ENCODE results near the gene NHLH1. TPM values are rescaled to one million over a fixed set of nuclear protein-coding genes. Genes with fewer than 3 reads are reported as not detected.

The NHLH1 gene
- total and polyA plus RNA-seq, 4 experiments from 2014 or later = 0.41 to 0.42 TPM; not detected in 2

- no peak overlapping the region for H3K4me3 ChIP-seq (ENCODE audit: low read length in 2 of 2)
- CTCF ChIA-PET (ENCODE audit: partially characterized antibody) = interaction anchor here (0.6 to 1.4 kb wide), 2 partner anchors 17 to 42 kb away, joined by 3 to 5 read pairs; no protein-coding TSS in a partner anchor
- H3K27me3 ChIP-seq (ENCODE audit: insufficient read depth, low read length) = peaks cover 9% of the 10 kb centered on the region
- POLR2A ChIA-PET (ENCODE audit: partially characterized antibody) = no interaction called here
- Mint-ChIP-seq H3K4me1 (peaks cover 4 to 11% (median 6%) of the 10 kb centered on the region in 4 donors), H3K27me3 (peaks cover 18 to 25% of the 10 kb centered on the region in 2 donors), H3K27ac (no peak overlapping the region), H3K36me3 (no peaks in the 10 kb centered on the region), H3K4me3 (no peak overlapping the region), H3K9me3 (no peaks in the 10 kb centered on the region)
- H3K4me1 ChIP-seq (ENCODE audit: insufficient read depth, low read length) = peaks cover 15% of the 10 kb centered on the region
- no peaks in the 10 kb centered on the region for H3K36me3 ChIP-seq (ENCODE audit: insufficient read depth, low read length)
- no peak for DNase-seq
- intact Hi-C loops (cut with micrococcal nuclease) = no loop called here
- no peak overlapping the region for H3K27ac ChIP-seq (ENCODE audit: low read depth, low read length)
- no peaks in the 10 kb centered on the region for H3K9me3 ChIP-seq (ENCODE audit: control insufficient read depth in 1 of 2, low read length in 2 of 2)
Measured at GRCh38 chr1:160397651-160398050, 30.8 kb downstream of the NHLH1 start.

- Histone ChIP-seq H3K9me3 (ENCODE audit: control insufficient read depth in 1 of 2, low read length in 2 of 2) (no peaks in the 10 kb centered on the region), H3K4me1 (ENCODE audit: insufficient read depth, low read length) (peaks cover 15% of the 10 kb centered on the region), H3K27ac (ENCODE audit: low read depth, low read length) (no peak overlapping the region), H3K36me3 (ENCODE audit: insufficient read depth, low read length) (no peaks in the 10 kb centered on the region), H3K27me3 (ENCODE audit: insufficient read depth, low read length) (peaks cover 9% of the 10 kb centered on the region), H3K4me3 (ENCODE audit: low read length in 2 of 2) (no peak overlapping the region)
- peaks cover 19 to 25% of the 10 kb centered on the region in 2 donors for H3K27me3 Mint-ChIP-seq
- no peak for DNase-seq
- intact Hi-C loops (cut with micrococcal nuclease) = no loop called here
- H3K9me3 Mint-ChIP-seq = no peaks in the 10 kb centered on the region
- peak overlapping the region in 7 of 8 donors; percentile 5 to 44 (median 23) for H3K4me3 Mint-ChIP-seq
- no peak overlapping the region for H3K27ac Mint-ChIP-seq
- CTCF ChIA-PET (ENCODE audit: partially characterized antibody) = interaction anchor here (0.6 kb wide), 1 partner anchor 277 kb away, joined by 3 read pairs; no protein-coding TSS in a partner anchor
- POLR2A ChIA-PET (ENCODE audit: partially characterized antibody) = no interaction called here
- H3K4me1 Mint-ChIP-seq = peaks cover 4 to 11% (median 6%) of the 10 kb centered on the region in 4 donors
- H3K36me3 Mint-ChIP-seq = no peaks in the 10 kb centered on the region
Measured at GRCh38 chr1:160398823-160399222, 32.0 kb downstream of the NHLH1 start.

GRCh38 chr1:160399544-160400222, 32.8 kb downstream of the NHLH1 start:
- DNase-seq = no peak
- Mint-ChIP-seq H3K27ac (peak overlapping the region in 1 of 7 donors; percentile 45), H3K27me3 (peaks cover 19 to 25% of the 10 kb centered on the region in 2 donors), H3K9me3 (no peaks in the 10 kb centered on the region), H3K36me3 (no peaks in the 10 kb centered on the region), H3K4me3 (peak overlapping the region in 6 of 8 donors; percentile 22 to 62 (median 35)), H3K4me1 (peaks cover 4 to 11% (median 6%) of the 10 kb centered on the region in 4 donors)
- Histone ChIP-seq H3K9me3 (ENCODE audit: control insufficient read depth in 1 of 2, low read length in 2 of 2) (no peaks in the 10 kb centered on the region), H3K4me3 (ENCODE audit: low read length in 2 of 2) (no peak overlapping the region), H3K36me3 (ENCODE audit: insufficient read depth, low read length) (no peaks in the 10 kb centered on the region), H3K27me3 (ENCODE audit: insufficient read depth, low read length) (peaks cover 9% of the 10 kb centered on the region), H3K27ac (ENCODE audit: low read depth, low read length) (no peak overlapping the region), H3K4me1 (ENCODE audit: insufficient read depth, low read length) (peaks cover 15% of the 10 kb centered on the region)
- intact Hi-C loops (cut with micrococcal nuclease) = no loop called here
- CTCF ChIA-PET (ENCODE audit: partially characterized antibody) = no interaction called here
- POLR2A ChIA-PET (ENCODE audit: partially characterized antibody) = no interaction called here

- no peaks in the 10 kb centered on the region for H3K36me3 ChIP-seq (ENCODE audit: insufficient read depth, low read length)
- peaks cover 9% of the 10 kb centered on the region for H3K27me3 ChIP-seq (ENCODE audit: insufficient read depth, low read length)
- peaks cover 19 to 23% of the 10 kb centered on the region in 2 donors for H3K27me3 Mint-ChIP-seq
- ChIA-PET POLR2A (ENCODE audit: partially characterized antibody) (no interaction called here), CTCF (ENCODE audit: partially characterized antibody) (no interaction called here)
- intact Hi-C loops (cut with micrococcal nuclease) = no loop called here
- H3K4me3 ChIP-seq (ENCODE audit: low read length in 2 of 2) = no peak within 1 kb of the TSS
- H3K4me3 Mint-ChIP-seq = peak within 1 kb of the TSS; percentile 22 to 77 (median 62)
- no peaks in the 10 kb centered on the region for H3K36me3 Mint-ChIP-seq
- peak within 1 kb of the TSS in 1 of 7 donors; percentile 45 for H3K27ac Mint-ChIP-seq
- DNase-seq = peak in 4 of 5 donors; percentile 18 to 29 (median 24)
- H3K4me1 Mint-ChIP-seq = peaks cover 4 to 11% (median 6%) of the 10 kb centered on the region in 4 donors
- H3K9me3 Mint-ChIP-seq = no peaks in the 10 kb centered on the region
- no peaks in the 10 kb centered on the region for H3K9me3 ChIP-seq (ENCODE audit: control insufficient read depth in 1 of 2, low read length in 2 of 2)
- peaks cover 15% of the 10 kb centered on the region for H3K4me1 ChIP-seq (ENCODE audit: insufficient read depth, low read length)
- no peak within 1 kb of the TSS for H3K27ac ChIP-seq (ENCODE audit: low read depth, low read length)
Measured at GRCh38 chr1:160400223-160400645, 33.4 kb downstream of the NHLH1 start, which contains the start of gene VANGL2. TSS of gene VANGL2 (plus strand) at chr1:160400564. CDS start at chr1:160415838, 15,274 bp downstream.

- Histone ChIP-seq H3K9me3 (ENCODE audit: control insufficient read depth in 1 of 2, low read length in 2 of 2) (no peaks in the 10 kb centered on the region), H3K4me1 (ENCODE audit: insufficient read depth, low read length) (peaks cover 15% of the 10 kb centered on the region), H3K36me3 (ENCODE audit: insufficient read depth, low read length) (no peaks in the 10 kb centered on the region), H3K4me3 (ENCODE audit: low read length in 2 of 2) (no peak overlapping the region), H3K27me3 (ENCODE audit: insufficient read depth, low read length) (peaks cover 9% of the 10 kb centered on the region), H3K27ac (ENCODE audit: low read depth, low read length) (no peak overlapping the region)
- Mint-ChIP-seq H3K27me3 (peaks cover 19 to 23% of the 10 kb centered on the region in 2 donors), H3K9me3 (no peaks in the 10 kb centered on the region), H3K27ac (no peak overlapping the region), H3K4me1 (peaks cover 4 to 11% (median 6%) of the 10 kb centered on the region in 4 donors), H3K4me3 (peak overlapping the region; percentile 0 to 77 (median 62)), H3K36me3 (no peaks in the 10 kb centered on the region)
- ChIA-PET CTCF (ENCODE audit: partially characterized antibody) (interaction anchor here (1.0 kb wide), 1 partner anchor 110 kb away, joined by 3 read pairs; no protein-coding TSS in a partner anchor), POLR2A (ENCODE audit: partially characterized antibody) (no interaction called here)
- intact Hi-C loops (cut with micrococcal nuclease) = no loop called here
- peak in 1 of 5 donors; percentile 9 for DNase-seq
Measured at GRCh38 chr1:160400646-160401486, 34.0 kb downstream of the NHLH1 start.

GRCh38 chr1:160401487-160401805, 34.6 kb downstream of the NHLH1 start:
- peaks cover 4 to 11% (median 6%) of the 10 kb centered on the region in 4 donors for H3K4me1 Mint-ChIP-seq
- H3K27me3 Mint-ChIP-seq = peaks cover 19 to 21% of the 10 kb centered on the region in 2 donors
- no peak overlapping the region for H3K27ac ChIP-seq (ENCODE audit: low read depth, low read length)
- peaks cover 15% of the 10 kb centered on the region for H3K4me1 ChIP-seq (ENCODE audit: insufficient read depth, low read length)
- DNase-seq = no peak
- H3K9me3 Mint-ChIP-seq = no peaks in the 10 kb centered on the region
- ChIA-PET POLR2A (ENCODE audit: partially characterized antibody) (no interaction called here), CTCF (ENCODE audit: partially characterized antibody) (interaction anchor here (1.0 kb wide), 1 partner anchor 110 kb away, joined by 3 read pairs; no protein-coding TSS in a partner anchor)
- H3K27ac Mint-ChIP-seq = no peak overlapping the region
- peaks cover 9% of the 10 kb centered on the region for H3K27me3 ChIP-seq (ENCODE audit: insufficient read depth, low read length)
- intact Hi-C loops (cut with micrococcal nuclease) = no loop called here
- no peaks in the 10 kb centered on the region for H3K36me3 Mint-ChIP-seq
- H3K4me3 ChIP-seq (ENCODE audit: low read length in 2 of 2) = no peak overlapping the region
- H3K9me3 ChIP-seq (ENCODE audit: control insufficient read depth in 1 of 2, low read length in 2 of 2) = no peaks in the 10 kb centered on the region
- no peaks in the 10 kb centered on the region for H3K36me3 ChIP-seq (ENCODE audit: insufficient read depth, low read length)
- peak overlapping the region in 7 of 8 donors; percentile 0 to 77 (median 74) for H3K4me3 Mint-ChIP-seq
